HCT116 (cell line): Measurements from ENCODE around the gene EDDM13. TPM values are rescaled to one million over a fixed set of nuclear protein-coding genes. Genes with fewer than 3 reads are reported as not detected.

Experiments
- ATAC-seq: fragments of 200-7000 bp; cut with Tn5 transposase; 2 replicates; pipeline ENCODE4 v1.9.1; 2020; ENCODE audit warnings: mild to moderate bottlenecking, moderate library complexity
- BruUV-seq: library from RNA; stranded (reverse); fragments of 400-500 nt; replicated peaks from 2 replicates; lab custom pipeline; 2021; lab: Mats Ljungman, UMichigan
- CTCF ChIA-PET: fragments of 300-600 bp; sonication (Branson Sonifier 250); formaldehyde crosslinking; loops from one replicate; lab custom pipeline; 2021; ENCODE audit warnings: antibody characterized with exemption; lab: Charles Lee
- POLR2A ChIA-PET: fragments of 300-600, 350-600 bp; sonication (Branson Sonifier 250); formaldehyde crosslinking; loops from one replicate; lab custom pipeline; 2021; ENCODE audit warnings: antibody characterized with exemption; lab: Charles Lee
- RAD21 ChIA-PET, 2 experiments: fragments of 300-600 bp; sonication (Branson Sonifier 250); formaldehyde crosslinking; loops; one replicate each; lab custom pipeline; 2023; ENCODE audit warnings: low total read pairs in 2 of 2; ENCODE audit not compliant: uncharacterized antibody in 2 of 2, unreplicated experiment in 2 of 2, low non-redundant PET in 1 of 2; lab: Charles Lee
- DNase-seq: peaks from one replicate; pipeline ENCODE4 v3.0.0-alpha.2; 2010; ENCODE audit warnings: low read depth, low spot score
- H2AFZ ChIP-seq: fragments of 200-600 bp; shearing (Covaris generic), sonication (generic); 2 replicates; pipeline ENCODE4 v1.6.1; 2017; ENCODE audit warnings: low read depth, mixed run types, mixed read lengths, antibody characterized with exemption, low read length; ENCODE audit not compliant: poor library complexity, severe bottlenecking
- H3K27ac ChIP-seq: 2 replicates; pipeline ENCODE4 v1.5.1; 2012; ENCODE audit warnings: low read depth, low read length
- H3K27me3 ChIP-seq: fragments of 200-600 bp; sonication (generic); 2 replicates; pipeline ENCODE4 v1.6.1; 2016; ENCODE audit warnings: mixed run types, low read length, mixed read lengths; ENCODE audit not compliant: insufficient read depth
- H3K36me3 ChIP-seq, 2 experiments: fragments of 200-500 bp in 1 of 2; fragments of 200-600 bp in 1 of 2; sonication (Bioruptor generic) in 1 of 2; sonication (generic) in 1 of 2; 2 replicates each; pipeline versions ENCODE4 v1.5.1 to v1.6.1; 2014 to 2016; ENCODE audit warnings: low read length in 2 of 2, inconsistent platforms in 1 of 2, mixed read lengths in 1 of 2, mixed run types in 1 of 2; ENCODE audit not compliant: insufficient read depth in 2 of 2, control insufficient read depth in 1 of 2
- H3K4me1 ChIP-seq, 2 experiments: fragments of 200-600 bp in 1 of 2; sonication (generic) in 1 of 2; 2 replicates each; pipeline versions ENCODE4 v1.5.1 to v1.6.1; 2012 to 2017; ENCODE audit warnings: low read length in 2 of 2, inconsistent platforms in 1 of 2, mild to moderate bottlenecking in 1 of 2, mixed read lengths in 1 of 2, mixed run types in 1 of 2, moderate library complexity in 1 of 2; ENCODE audit not compliant: insufficient read depth in 2 of 2, control insufficient read depth in 1 of 2
- H3K4me2 ChIP-seq: fragments of 200-600 bp; sonication (generic); 2 replicates; pipeline ENCODE4 v1.6.1; 2017; ENCODE audit warnings: mixed run types, low read length, mixed read lengths
- H3K4me3 ChIP-seq, 2 experiments: fragments of 200-600 bp in 1 of 2; sonication (generic) in 1 of 2; replicated peaks in 1 of 2; 2 replicates each; pipeline ENCODE4 v1.5.1; 2011 to 2016; ENCODE audit warnings: low read length in 2 of 2, control low read depth in 1 of 2, low read depth in 1 of 2, mild to moderate bottlenecking in 1 of 2, mixed read lengths in 1 of 2, mixed run types in 1 of 2
- H3K79me2 ChIP-seq: fragments of 200-600 bp; sonication (generic); 2 replicates; pipeline ENCODE4 v1.6.1; 2017; ENCODE audit warnings: mild to moderate bottlenecking, mixed run types, low read length, moderate library complexity, mixed read lengths; ENCODE audit not compliant: insufficient read depth
- H3K9ac ChIP-seq: fragments of 200-600 bp; sonication (generic); 2 replicates; pipeline ENCODE4 v1.6.1; 2016; ENCODE audit warnings: low read length, mixed read lengths
- H3K9me2 ChIP-seq: fragments of 200-600 bp; sonication (generic), shearing (Covaris generic); 2 replicates; pipeline ENCODE4 v1.6.1; 2017; ENCODE audit warnings: mixed run types, mild to moderate bottlenecking, moderate library complexity; ENCODE audit not compliant: insufficient read depth
- H3K9me3 ChIP-seq, 2 experiments: fragments of 200-500 bp in 1 of 2; fragments of 200-600 bp in 1 of 2; sonication (Bioruptor generic) in 1 of 2; sonication (generic) in 1 of 2; 2 replicates each; pipeline ENCODE4 v1.6.1; 2014 to 2017; ENCODE audit warnings: low read length in 2 of 2, mixed read lengths in 2 of 2, inconsistent platforms in 1 of 2, low read depth in 1 of 2, mild to moderate bottlenecking in 1 of 2, mixed run types in 1 of 2, moderate library complexity in 1 of 2; ENCODE audit not compliant: control insufficient read depth in 1 of 2, insufficient read depth in 1 of 2
- H4K20me1 ChIP-seq: fragments of 200-600 bp; sonication (generic), shearing (Covaris generic); 2 replicates; pipeline ENCODE4 v1.6.1; 2017; ENCODE audit warnings: mixed run types, mild to moderate bottlenecking, moderate library complexity; ENCODE audit not compliant: insufficient read depth
- ATF3 ChIP-seq: IDR thresholded peaks from 2 replicates; pipeline ENCODE4 v1.6.1; 2012
- CBX3 ChIP-seq: IDR thresholded peaks from 2 replicates; pipeline ENCODE4 v1.6.1; 2012; ENCODE audit warnings: low read depth
- EZH2 ChIP-seq: fragments of 200-600 bp; sonication (generic); IDR thresholded peaks from 2 replicates; pipeline ENCODE4 v1.6.1; 2017; ENCODE audit warnings: antibody characterized with exemption, mixed run types
- FOSL1 ChIP-seq: IDR thresholded peaks from 2 replicates; pipeline ENCODE4 v1.6.1; 2012; ENCODE audit warnings: low read depth
- JUND ChIP-seq: IDR thresholded peaks from 2 replicates; pipeline ENCODE4 v1.6.1; 2012
- POLR2A ChIP-seq: IDR thresholded peaks from 2 replicates; pipeline ENCODE4 v1.7.0; 2011; ENCODE audit warnings: borderline replicate concordance; ENCODE audit not compliant: insufficient read depth, insufficient read length; ENCODE audit errors: extremely low read depth
- SRF ChIP-seq: IDR thresholded peaks from 2 replicates; pipeline ENCODE4 v1.6.1; 2012; ENCODE audit warnings: low read depth
- TCF7L2 ChIP-seq: IDR thresholded peaks from 2 replicates; pipeline ENCODE4 v1.7.0; 2011; ENCODE audit warnings: borderline replicate concordance, inconsistent platforms; ENCODE audit not compliant: insufficient read depth, insufficient read length; ENCODE audit errors: extremely low read depth
- ZBTB33 ChIP-seq: IDR thresholded peaks from 2 replicates; pipeline ENCODE4 v1.6.1; 2011; ENCODE audit warnings: mild to moderate bottlenecking, low read length, moderate library complexity; ENCODE audit not compliant: insufficient replicate concordance; ENCODE audit errors: extremely low read depth
- ZFX ChIP-seq: fragments of 450-650 bp; IDR thresholded peaks from 2 replicates; pipeline ENCODE4 v1.6.1; 2017
- ZNF274 ChIP-seq: fragments of 200-500 bp; sonication (Bioruptor generic); IDR thresholded peaks from 2 replicates; pipeline ENCODE4 v1.6.1; 2014; ENCODE audit warnings: mild to moderate bottlenecking, low read depth, low read length, inconsistent platforms
- intact Hi-C: fragments of 100-400 bp; cut with micrococcal nuclease; formaldehyde crosslinking; loops from 2 replicates; pipeline ENCODE4 v1.10.0; 2022
- total RNA-seq: library from RNA; stranded (reverse); gene quantifications from one replicate; pipeline ENCODE4 v1.2.1, GENCODE V29; 2021; ENCODE audit not compliant: unreplicated experiment

EDDM13 gene
- total RNA-seq, 1 experiment from 2014 or later, result not detected

- no peaks in the 10 kb centered on the region for H3K27me3 ChIP-seq
- TF ChIP-seq ZNF274 (no peak), ZBTB33 (no peak), FOSL1 (no peak), TCF7L2 (no peak), SRF (no peak), EZH2 (no peak), POLR2A (no peak), JUND (no peak), CBX3 (no peak), ATF3 (no peak), ZFX (no peak)
- H3K9ac ChIP-seq, result no peak overlapping the region
- RAD21 ChIA-PET, result no interaction called here
- H3K9me2 ChIP-seq, result no peaks in the 10 kb centered on the region
- intact Hi-C loops, result no loop called here
- H3K4me3 ChIP-seq, result no peak overlapping the region
- no peak for ATAC-seq
- H3K9me3 ChIP-seq, result no peaks in the 10 kb centered on the region
- no peak overlapping the region for H3K4me2 ChIP-seq
- no peak for DNase-seq
- no peaks in the 10 kb centered on the region for H3K4me1 ChIP-seq
- H3K27ac ChIP-seq, result no peak overlapping the region
- no peak overlapping the region for H2AFZ ChIP-seq
- POLR2A ChIA-PET, result no interaction called here
- H3K36me3 ChIP-seq, result no peaks in the 10 kb centered on the region
- H3K79me2 ChIP-seq, result no peaks in the 10 kb centered on the region
- CTCF ChIA-PET, result no interaction called here
- H4K20me1 ChIP-seq, result no peaks in the 10 kb centered on the region
- no TSS peak for BruUV-seq
These were observed 83.0 kb downstream of the EDDM13 start for GRCh38 chr19:56355517-56355916.
